DND-41 (cell line): ENCODE measurements around the gene BRD7.

Source experiments
- EZH2 ChIP-seq: IDR thresholded peaks from 3 replicates; pipeline ENCODE4 v1.6.1; 2012; ENCODE audit warnings: borderline replicate concordance, low read depth, mild to moderate bottlenecking, moderate library complexity, low read length, inconsistent platforms; ENCODE audit not compliant: severe bottlenecking
- TF ChIP-seq, protein P1 (sequence below): IDR thresholded peaks from 2 replicates; pipeline ENCODE4 v1.5.1; 2012; ENCODE audit warnings: borderline replicate concordance, low read length, moderate library complexity, mild to moderate bottlenecking; ENCODE audit not compliant: poor library complexity, severe bottlenecking; ENCODE audit errors: extremely low read depth

DNA sequence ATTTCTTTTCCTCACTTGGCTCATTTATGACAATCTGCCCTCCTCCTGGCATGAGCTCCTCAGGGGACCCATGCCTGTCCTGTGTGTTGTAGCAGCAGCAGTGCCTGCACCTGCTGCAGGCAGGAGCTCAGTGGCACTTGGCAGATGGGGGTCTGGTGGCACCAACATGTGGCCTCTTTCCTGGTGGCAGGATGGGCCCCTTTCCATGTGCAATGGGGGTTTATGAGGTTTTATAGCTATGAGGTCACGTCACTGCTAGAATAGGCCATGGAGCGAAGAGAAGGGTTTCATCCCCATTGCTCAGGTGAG, 95.5 kb downstream of the BRD7 start:
- TF ChIP-seq, protein P1, sequence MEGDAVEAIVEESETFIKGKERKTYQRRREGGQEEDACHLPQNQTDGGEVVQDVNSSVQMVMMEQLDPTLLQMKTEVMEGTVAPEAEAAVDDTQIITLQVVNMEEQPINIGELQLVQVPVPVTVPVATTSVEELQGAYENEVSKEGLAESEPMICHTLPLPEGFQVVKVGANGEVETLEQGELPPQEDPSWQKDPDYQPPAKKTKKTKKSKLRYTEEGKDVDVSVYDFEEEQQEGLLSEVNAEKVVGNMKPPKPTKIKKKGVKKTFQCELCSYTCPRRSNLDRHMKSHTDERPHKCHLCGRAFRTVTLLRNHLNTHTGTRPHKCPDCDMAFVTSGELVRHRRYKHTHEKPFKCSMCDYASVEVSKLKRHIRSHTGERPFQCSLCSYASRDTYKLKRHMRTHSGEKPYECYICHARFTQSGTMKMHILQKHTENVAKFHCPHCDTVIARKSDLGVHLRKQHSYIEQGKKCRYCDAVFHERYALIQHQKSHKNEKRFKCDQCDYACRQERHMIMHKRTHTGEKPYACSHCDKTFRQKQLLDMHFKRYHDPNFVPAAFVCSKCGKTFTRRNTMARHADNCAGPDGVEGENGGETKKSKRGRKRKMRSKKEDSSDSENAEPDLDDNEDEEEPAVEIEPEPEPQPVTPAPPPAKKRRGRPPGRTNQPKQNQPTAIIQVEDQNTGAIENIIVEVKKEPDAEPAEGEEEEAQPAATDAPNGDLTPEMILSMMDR: no peak
- TF ChIP-seq EZH2: no peak
